ENCODE data around the gene PFDN6.

The PFDN6 gene

GRCh38 chr6:33289784-33290315 is 449 bp downstream of the PFDN6 start:
- H3K4me3 ChIP-seq: peak overlapping the region; percentile 73 to 79
- H3K27ac ChIP-seq: peak overlapping the region; percentile 69 to 81
- TF ChIP-seq CTCF (IDR thresholded peaks at IDR 0.05): no peak
- no peaks in the 10 kb centered on the region for H3K9me3 ChIP-seq
- no peaks in the 10 kb centered on the region for H3K27me3 ChIP-seq
- intact Hi-C loops (cut with DNase I; ENCODE audit: low total_unique reads): loop anchor here (10.0 kb wide), 1 partner anchor 125 kb away; the partner anchor contains the start of genes CUTA and PHF1
- peaks cover 34 to 67% (median 54%) of the 10 kb centered on the region in 3 donors for H3K36me3 ChIP-seq
- H3K4me1 ChIP-seq: peaks cover 4 to 25% (median 22%) of the 10 kb centered on the region in 4 donors
- no peak for DNase-seq

- Histone ChIP-seq H3K36me3 (peaks cover 34 to 67% (median 56%) of the 10 kb centered on the region in 3 donors), H3K4me1 (peaks cover 4 to 25% (median 22%) of the 10 kb centered on the region in 4 donors), H3K9me3 (no peaks in the 10 kb centered on the region), H3K27me3 (no peaks in the 10 kb centered on the region), H3K27ac (peak overlapping the region in 1 of 2 donors; percentile 81), H3K4me3 (peak overlapping the region; percentile 73 to 79)
- intact Hi-C loops (cut with DNase I; ENCODE audit: low total_unique reads): loop anchor here (10.0 kb wide), 1 partner anchor 124 kb away; the partner anchor contains the start of genes CUTA and PHF1
- no peak for TF ChIP-seq CTCF (IDR thresholded peaks at IDR 0.05)
- no peak for DNase-seq
These were observed 1.1 kb downstream of the PFDN6 start for GRCh38 chr6:33290459-33290858.

- no peak for DNase-seq
- Histone ChIP-seq H3K4me1 (peaks cover 4 to 41% (median 29%) of the 10 kb centered on the region in 4 donors), H3K27ac (no peak overlapping the region), H3K27me3 (no peaks in the 10 kb centered on the region), H3K36me3 (peaks cover 15 to 60% (median 50%) of the 10 kb centered on the region in 3 donors), H3K4me3 (no peak overlapping the region), H3K9me3 (no peaks in the 10 kb centered on the region)
- intact Hi-C loops (cut with DNase I; ENCODE audit: low total_unique reads): loop anchor here (10.0 kb wide), 1 partner anchor 122 kb away; the partner anchor contains the start of genes CUTA and PHF1
- TF ChIP-seq CTCF (IDR thresholded peaks at IDR 0.05): no peak
These were observed 3.7 kb downstream of the PFDN6 start for GRCh38 chr6:33292996-33293682.

- H3K4me1 ChIP-seq: peaks cover 0 to 35% (median 24%) of the 10 kb centered on the region in 4 donors
- H3K27me3 ChIP-seq: no peaks in the 10 kb centered on the region
These were observed 4.9 kb downstream of the PFDN6 start for GRCh38 chr6:33294086-33294823.

More at GRCh38 chr6:33294086-33294823, 4.9 kb downstream of the PFDN6 start:
- Histone ChIP-seq H3K4me3 (no peak overlapping the region), H3K36me3 (peaks cover 15 to 60% (median 50%) of the 10 kb centered on the region in 3 donors), H3K9me3 (no peaks in the 10 kb centered on the region), H3K27ac (no peak overlapping the region)
- no peak for TF ChIP-seq CTCF (IDR thresholded peaks at IDR 0.05)
- intact Hi-C loops (cut with DNase I; ENCODE audit: low total_unique reads): loop anchor here (10.0 kb wide), 1 partner anchor 121 kb away; the partner anchor contains the start of genes CUTA and PHF1
- no peak for DNase-seq

Measured in tibial artery (tissue), 4 donors.